Naive thymus-derived CD4-positive, alpha-beta T cell (primary cell): ENCODE data around the gene RBBP9. TPM values are rescaled to one million over a fixed set of nuclear protein-coding genes. Genes with fewer than 3 reads are reported as not detected.
A peak's percentile ranks its signal among the peaks of the same experiment; 100 is the strongest.
"Not testable (repeated sequence)": the region's sequence is repeated elsewhere in the genome, so short reads cannot be mapped to it uniquely, and the experiment has no call there.

Experiments used
- ATAC-seq: fragments of 150-1000 bp; cut with Tn5 transposase; 2 replicates; pipeline ENCODE4 v1.10.0; 2021; ENCODE audit warnings: mild to moderate bottlenecking, moderate library complexity
- CTCF ChIA-PET: fragments of 350-600 bp; sonication (Branson Sonifier 250); formaldehyde crosslinking; loops from one replicate; lab custom pipeline; 2021; ENCODE audit warnings: antibody characterized with exemption; lab: Charles Lee
- POLR2A ChIA-PET: fragments of 350-600 bp; sonication (Branson Sonifier 250); formaldehyde crosslinking; loops from one replicate; lab custom pipeline; 2021; ENCODE audit warnings: antibody characterized with exemption, inconsistent platforms; lab: Charles Lee
- DNase-seq, 9 donors: peaks; one replicate each; pipeline versions ENCODE4 v3.0.0 to v3.0.0-alpha.2; 2020 to 2022; ENCODE audit warnings: mixed read lengths in 1 of 9
- H3K27ac ChIP-seq: one replicate; pipeline ENCODE4 v1.7.0; 2013; ENCODE audit warnings: mild to moderate bottlenecking, low read depth, low read length, moderate library complexity
- H3K27me3 ChIP-seq, 2 donors: one replicate each; pipeline ENCODE4 v1.7.0; 2013; ENCODE audit warnings: low read length in 2 of 2, mild to moderate bottlenecking in 2 of 2, moderate library complexity in 2 of 2; ENCODE audit not compliant: control insufficient read depth in 2 of 2, insufficient read depth in 2 of 2
- H3K36me3 ChIP-seq, 3 experiments: 1 replicate in 2 of 3; 2 replicates in 1 of 3; pipeline ENCODE4 v1.7.0; 2013; ENCODE audit warnings: low read length in 3 of 3, mild to moderate bottlenecking in 3 of 3, moderate library complexity in 1 of 3; ENCODE audit not compliant: insufficient read depth in 3 of 3, control insufficient read depth in 2 of 3
- H3K4me1 ChIP-seq, 2 donors: one replicate each; pipeline ENCODE4 v1.7.0; 2013; ENCODE audit warnings: low read length in 2 of 2, mild to moderate bottlenecking in 2 of 2, moderate library complexity in 1 of 2; ENCODE audit not compliant: control insufficient read depth in 2 of 2, insufficient read depth in 2 of 2
- H3K4me3 ChIP-seq: 2 replicates; pipeline ENCODE4 v1.7.0; 2013; ENCODE audit warnings: mild to moderate bottlenecking, low read length
- H3K9me3 ChIP-seq, 3 experiments: 1 replicate in 2 of 3; 2 replicates in 1 of 3; pipeline ENCODE4 v1.7.0; 2013; ENCODE audit warnings: low read length in 3 of 3; ENCODE audit not compliant: control insufficient read depth in 2 of 3
- H3K27ac Mint-ChIP-seq, 9 donors: one replicate each; pipeline ENCODE4 v1.8.0; 2020 to 2022; ENCODE audit warnings: mixed read lengths in 9 of 9, mild to moderate bottlenecking in 8 of 9, moderate library complexity in 5 of 9, inconsistent platforms in 2 of 9
- H3K27me3 Mint-ChIP-seq, 5 donors: one replicate each; pipeline ENCODE4 v1.8.0; 2021 to 2022; ENCODE audit warnings: mixed read lengths in 5 of 5, mild to moderate bottlenecking in 1 of 5
- H3K36me3 Mint-ChIP-seq, 5 donors: one replicate each; pipeline ENCODE4 v1.8.0; 2020 to 2022; ENCODE audit warnings: mixed read lengths in 5 of 5, mild to moderate bottlenecking in 3 of 5, inconsistent platforms in 1 of 5
- H3K4me1 Mint-ChIP-seq, 7 donors: one replicate each; pipeline ENCODE4 v1.8.0; 2020 to 2022; ENCODE audit warnings: mixed read lengths in 7 of 7, mild to moderate bottlenecking in 3 of 7, inconsistent platforms in 1 of 7
- H3K4me3 Mint-ChIP-seq, 10 donors: one replicate each; pipeline ENCODE4 v1.8.0; 2020 to 2022; ENCODE audit warnings: mild to moderate bottlenecking in 10 of 10, mixed read lengths in 10 of 10, moderate library complexity in 6 of 10, inconsistent platforms in 2 of 10
- H3K9me3 Mint-ChIP-seq, 11 donors: one replicate each; pipeline ENCODE4 v1.8.0; 2020 to 2022; ENCODE audit warnings: mixed read lengths in 11 of 11, mild to moderate bottlenecking in 4 of 11, inconsistent platforms in 1 of 11, moderate library complexity in 1 of 11
- intact Hi-C, 2 donors: fragments of 100-400 bp; cut with micrococcal nuclease; formaldehyde crosslinking; loops; one replicate each; pipeline ENCODE4 v1.15.1; 2023
- polyA plus RNA-seq, 2 donors: library from polyadenylated mRNA; unstranded; fragments of 300-500 nt; fragmentation: Illumina TruSeq; gene quantifications; one replicate each; pipeline ENCODE4 v1.2.3, GENCODE V29; 2021
- total RNA-seq, 6 experiments: library from RNA in 5 of 6; stranded (reverse) in 5 of 6; gene quantifications; 1 replicate in 5 of 6; 2 replicates in 1 of 6; pipeline ENCODE4 v1.2.3 and lab custom pipeline; 2021 to 2026

Gene RBBP9
- total and polyA plus RNA-seq, 7 experiments from 2014 or later = 4.9 to 16.4 (median 6.9) TPM

GRCh38 chr20:18526761-18527160 is 29.7 kb upstream of the RBBP9 start:
- H3K4me3 Mint-ChIP-seq, H3K27ac Mint-ChIP-seq, H3K4me3 ChIP-seq, DNase-seq, H3K27me3 Mint-ChIP-seq, ATAC-seq, H3K4me1 Mint-ChIP-seq, H3K27me3 ChIP-seq, H3K9me3 Mint-ChIP-seq, H3K27ac ChIP-seq, H3K4me1 ChIP-seq, POLR2A ChIA-PET, CTCF ChIA-PET, H3K9me3 ChIP-seq: not testable (repeated sequence)
- intact Hi-C loops = loop anchor here in 1 of 2 donors (5.0 kb wide), 1 partner anchor 114 kb away; no protein-coding TSS in a partner anchor
- peaks cover 25 to 55% (median 34%) of the 10 kb centered on the region in 5 donors for H3K36me3 Mint-ChIP-seq
- peaks cover 23 to 79% (median 34%) of the 10 kb centered on the region in 3 experiments for H3K36me3 ChIP-seq

DNA sequence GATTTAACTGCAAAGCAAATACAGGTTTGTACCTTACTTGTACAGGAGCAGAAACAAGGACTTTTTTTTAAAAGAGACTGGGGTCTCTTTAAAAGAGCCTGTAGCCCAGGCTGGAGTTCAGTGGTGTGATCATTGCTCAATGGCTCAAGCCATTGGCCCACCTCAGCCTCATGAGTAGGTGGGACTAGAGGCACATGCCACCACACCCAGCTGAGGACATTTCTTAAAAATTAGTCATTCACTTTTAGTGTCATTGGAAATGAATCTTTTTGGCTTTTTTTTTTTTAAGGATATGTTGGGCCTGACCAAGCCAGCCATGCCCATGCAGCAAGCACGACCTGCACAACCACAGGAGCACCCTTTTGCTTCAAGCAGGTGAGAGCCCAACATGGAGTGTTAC is 27.6 kb upstream of the RBBP9 start:
- Histone ChIP-seq H3K4me3 (no peak overlapping the region), H3K9me3 (no peaks in the 10 kb centered on the region), H3K4me1 (no peaks in the 10 kb centered on the region), H3K27ac (no peak overlapping the region), H3K27me3 (no peaks in the 10 kb centered on the region), H3K36me3 (peaks cover 19 to 61% (median 30%) of the 10 kb centered on the region in 3 experiments)
- ATAC-seq (no peak), DNase-seq (no peak)
- no peak overlapping the region for H3K4me3 Mint-ChIP-seq
- H3K9me3 Mint-ChIP-seq = no peaks in the 10 kb centered on the region
- H3K27ac Mint-ChIP-seq = peak overlapping the region in 2 of 9 donors; percentile 49 to 60
- H3K4me1 Mint-ChIP-seq = peaks cover 0 to 4% (median 0%) of the 10 kb centered on the region in 7 donors
- ChIA-PET CTCF (no interaction called here), POLR2A (interaction anchor here (0.6 kb wide), 1 partner anchor 57 kb away, joined by 3 read pairs; no protein-coding TSS in a partner anchor)
- intact Hi-C loops = loop anchor here in 1 of 2 donors (5.0 kb wide), 1 partner anchor 112 kb away; no protein-coding TSS in a partner anchor
- H3K27me3 Mint-ChIP-seq = no peaks in the 10 kb centered on the region
- H3K36me3 Mint-ChIP-seq = peaks cover 22 to 44% (median 28%) of the 10 kb centered on the region in 5 donors

GRCh38 chr20:18523066-18523465 is 26.0 kb upstream of the RBBP9 start:
- ChIA-PET CTCF (no interaction called here), POLR2A (interaction anchor here (0.6 kb wide), 1 partner anchor 912 kb away, joined by 3 read pairs; no protein-coding TSS in a partner anchor)
- Mint-ChIP-seq H3K4me3 (no peak overlapping the region), H3K27me3 (no peaks in the 10 kb centered on the region), H3K9me3 (no peaks in the 10 kb centered on the region), H3K36me3 (peaks cover 11 to 29% (median 15%) of the 10 kb centered on the region in 5 donors), H3K27ac (peak overlapping the region in 1 of 9 donors; percentile 41), H3K4me1 (peaks cover 0 to 2% (median 0%) of the 10 kb centered on the region in 7 donors)
- Histone ChIP-seq H3K27me3 (no peaks in the 10 kb centered on the region), H3K27ac (no peak overlapping the region), H3K4me1 (no peaks in the 10 kb centered on the region), H3K4me3 (no peak overlapping the region), H3K9me3 (no peaks in the 10 kb centered on the region), H3K36me3 (peaks cover 17 to 46% (median 30%) of the 10 kb centered on the region in 3 experiments)
- ATAC-seq (no peak), DNase-seq (no peak)
- intact Hi-C loops = no loop called here

DNA sequence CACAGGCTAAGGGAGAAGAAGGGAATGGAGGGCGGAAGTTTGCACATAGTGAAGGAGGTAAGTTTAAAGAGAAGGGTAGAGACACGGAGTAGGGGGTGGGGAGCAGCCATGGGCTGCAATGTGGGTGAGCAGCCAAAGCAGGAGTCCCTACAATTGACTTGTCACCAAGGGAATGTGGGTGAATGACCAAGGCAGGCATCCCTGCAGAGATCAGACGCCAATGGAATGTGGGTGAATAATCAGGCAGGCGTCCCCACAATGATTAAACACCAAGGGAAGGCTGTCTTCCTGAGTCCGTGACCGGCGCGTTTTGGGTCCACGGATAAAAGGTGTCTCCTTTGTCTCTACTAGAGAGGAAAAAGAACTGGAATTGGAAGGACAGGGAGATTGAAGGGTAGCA is 25.0 kb upstream of the RBBP9 start:
- H3K4me3 ChIP-seq, H3K4me1 Mint-ChIP-seq, DNase-seq, H3K9me3 Mint-ChIP-seq, H3K27me3 ChIP-seq, H3K27me3 Mint-ChIP-seq, POLR2A ChIA-PET, H3K27ac Mint-ChIP-seq, H3K9me3 ChIP-seq, H3K4me1 ChIP-seq, ATAC-seq, intact Hi-C loops, H3K4me3 Mint-ChIP-seq, H3K27ac ChIP-seq: not testable (repeated sequence)
- CTCF ChIA-PET = interaction anchor here (0.6 kb wide), 1 partner anchor 12 kb away, joined by 3 read pairs; no protein-coding TSS in a partner anchor
- H3K36me3 Mint-ChIP-seq = peaks cover 6 to 23% (median 11%) of the 10 kb centered on the region in 5 donors
- peaks cover 15 to 36% (median 25%) of the 10 kb centered on the region in 3 experiments for H3K36me3 ChIP-seq

DNA sequence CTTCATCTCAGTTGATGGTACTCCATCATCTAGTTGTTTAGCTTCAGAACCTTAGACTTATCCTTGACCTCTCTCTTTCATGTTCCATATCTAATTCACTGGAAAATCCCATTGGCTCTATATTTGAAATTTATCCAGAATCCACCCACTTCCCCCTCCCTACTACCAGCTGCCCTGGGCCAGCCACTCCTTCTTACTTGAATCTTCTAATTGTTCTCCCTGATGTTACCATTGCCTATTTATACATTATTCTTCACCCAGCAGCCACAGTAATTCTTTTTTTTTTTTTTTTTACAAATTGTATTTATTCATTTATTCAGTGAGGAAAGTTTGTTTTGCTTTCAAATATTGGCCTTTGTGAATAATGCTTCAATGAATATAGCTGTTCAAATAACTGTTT is 18.9 kb upstream of the RBBP9 start:
- Histone ChIP-seq H3K27me3 (no peaks in the 10 kb centered on the region), H3K27ac (no peak overlapping the region), H3K4me1 (no peaks in the 10 kb centered on the region), H3K36me3 (peaks cover 2 to 33% (median 23%) of the 10 kb centered on the region in 3 experiments), H3K9me3 (no peaks in the 10 kb centered on the region), H3K4me3 (no peak overlapping the region)
- POLR2A ChIA-PET = interaction anchor here (1.3 kb wide), 1 partner anchor 9 kb away, joined by 7 read pairs; the partner anchor contains the start of gene SEC23B
- H3K36me3 Mint-ChIP-seq = peaks cover 3 to 21% (median 16%) of the 10 kb centered on the region in 5 donors
- no peak overlapping the region for H3K4me3 Mint-ChIP-seq
- no peaks in the 10 kb centered on the region for H3K27me3 Mint-ChIP-seq
- no peaks in the 10 kb centered on the region for H3K9me3 Mint-ChIP-seq
- no peak for DNase-seq
- intact Hi-C loops = no loop called here
- peaks cover 14 to 34% (median 21%) of the 10 kb centered on the region in 7 donors for H3K4me1 Mint-ChIP-seq
- H3K27ac Mint-ChIP-seq = peak overlapping the region in 2 of 9 donors; percentile 40 to 43
- CTCF ChIA-PET = no interaction called here
- ATAC-seq = no peak

DNA sequence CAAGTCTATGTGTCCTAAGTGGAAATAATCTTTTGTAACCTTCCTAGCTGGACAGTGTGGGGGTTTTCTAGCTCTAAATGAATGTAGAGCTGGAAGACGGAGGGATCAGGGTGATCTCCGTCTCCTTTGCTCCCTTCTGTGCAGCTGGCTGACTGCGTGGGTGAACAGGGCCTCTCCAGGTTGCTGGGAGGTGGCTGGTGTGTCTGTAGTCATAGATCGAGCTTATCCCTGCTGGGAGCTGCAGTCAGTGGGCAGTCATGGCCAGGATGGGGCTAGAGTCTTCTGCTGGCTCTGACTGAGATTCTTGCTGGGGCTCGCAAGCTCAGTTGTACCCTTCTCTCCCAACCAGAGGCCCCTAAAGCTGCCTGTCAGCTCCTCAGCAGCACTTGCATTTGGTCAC is 17.1 kb upstream of the RBBP9 start:
- H3K9me3 ChIP-seq = no peaks in the 10 kb centered on the region
- Mint-ChIP-seq H3K9me3 (no peaks in the 10 kb centered on the region), H3K4me1 (peaks cover 25 to 46% (median 39%) of the 10 kb centered on the region in 7 donors), H3K36me3 (peaks cover 4 to 30% (median 26%) of the 10 kb centered on the region in 5 donors), H3K27me3 (no peaks in the 10 kb centered on the region), H3K4me3 (no peak overlapping the region), H3K27ac (no peak overlapping the region)
- intact Hi-C loops = no loop called here
- no peak overlapping the region for H3K4me3 ChIP-seq
- POLR2A ChIA-PET = no interaction called here
- peaks cover under 1 to 10% of the 10 kb centered on the region in 2 donors for H3K4me1 ChIP-seq
- peaks cover 8 to 46% (median 26%) of the 10 kb centered on the region in 3 experiments for H3K36me3 ChIP-seq
- no peak for DNase-seq
- CTCF ChIA-PET = no interaction called here
- no peak for ATAC-seq
- H3K27me3 ChIP-seq = no peaks in the 10 kb centered on the region
- no peak overlapping the region for H3K27ac ChIP-seq
